AG09319 (cell line): ENCODE data around the gene LDB2.

Experiments used
- DNase-seq: peaks from one replicate; pipeline ENCODE4 v3.0.0-alpha.2; 2010; ENCODE audit warnings: low read depth; ENCODE audit errors: extremely low read depth
- TF ChIP-seq, protein P1 (sequence below): IDR thresholded peaks from 2 replicates; pipeline ENCODE4 v1.5.1; 2011; ENCODE audit warnings: low read depth, mild to moderate bottlenecking, inconsistent platforms, low read length, moderate library complexity

The LDB2 gene

DNA sequence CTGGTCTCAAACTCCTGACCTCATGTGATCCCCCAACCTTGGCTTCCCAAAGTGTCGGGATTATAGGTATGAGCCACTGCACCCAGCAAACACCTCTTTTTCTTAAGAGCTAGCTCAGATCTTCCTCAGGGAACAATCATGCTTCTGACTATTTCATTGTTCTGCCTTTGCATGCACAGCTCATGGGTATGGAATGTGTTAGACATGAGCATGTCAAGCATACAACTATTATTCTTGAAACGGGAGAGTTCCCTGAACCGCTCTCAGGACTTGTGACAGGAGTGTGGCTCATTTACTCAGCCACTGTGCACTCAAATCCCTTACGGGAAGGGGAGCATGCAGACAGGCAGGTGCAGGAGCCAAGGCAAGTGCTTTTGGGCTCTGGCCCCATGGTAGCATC lies 440.5 kb downstream of the LDB2 start:
- DNase-seq: no peak
- TF ChIP-seq, protein P1, sequence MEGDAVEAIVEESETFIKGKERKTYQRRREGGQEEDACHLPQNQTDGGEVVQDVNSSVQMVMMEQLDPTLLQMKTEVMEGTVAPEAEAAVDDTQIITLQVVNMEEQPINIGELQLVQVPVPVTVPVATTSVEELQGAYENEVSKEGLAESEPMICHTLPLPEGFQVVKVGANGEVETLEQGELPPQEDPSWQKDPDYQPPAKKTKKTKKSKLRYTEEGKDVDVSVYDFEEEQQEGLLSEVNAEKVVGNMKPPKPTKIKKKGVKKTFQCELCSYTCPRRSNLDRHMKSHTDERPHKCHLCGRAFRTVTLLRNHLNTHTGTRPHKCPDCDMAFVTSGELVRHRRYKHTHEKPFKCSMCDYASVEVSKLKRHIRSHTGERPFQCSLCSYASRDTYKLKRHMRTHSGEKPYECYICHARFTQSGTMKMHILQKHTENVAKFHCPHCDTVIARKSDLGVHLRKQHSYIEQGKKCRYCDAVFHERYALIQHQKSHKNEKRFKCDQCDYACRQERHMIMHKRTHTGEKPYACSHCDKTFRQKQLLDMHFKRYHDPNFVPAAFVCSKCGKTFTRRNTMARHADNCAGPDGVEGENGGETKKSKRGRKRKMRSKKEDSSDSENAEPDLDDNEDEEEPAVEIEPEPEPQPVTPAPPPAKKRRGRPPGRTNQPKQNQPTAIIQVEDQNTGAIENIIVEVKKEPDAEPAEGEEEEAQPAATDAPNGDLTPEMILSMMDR: no peak
